Forelimb muscle (tissue), 1 donor: ENCODE data around the gene RHOT1. TPM values are rescaled to one million over a fixed set of nuclear protein-coding genes. Genes with fewer than 3 reads are reported as not detected.
"Not testable (repeated sequence)": the region's sequence is repeated elsewhere in the genome, so short reads cannot be mapped to it uniquely, and the experiment has no call there.

Experiments
- DNase-seq: peaks from one replicate; pipeline ENCODE4 v3.0.0-alpha.2; 2013; ENCODE audit warnings: low read depth
- polyA plus RNA-seq: library from polyadenylated mRNA; unstranded; fragments of 120-200 nt; gene quantifications from one replicate; pipeline ENCODE4 v1.2.1, GENCODE V29; 2013; ENCODE audit not compliant: insufficient read length

The RHOT1 gene
- polyA plus RNA-seq, 1 donor: 32.8 TPM

DNA sequence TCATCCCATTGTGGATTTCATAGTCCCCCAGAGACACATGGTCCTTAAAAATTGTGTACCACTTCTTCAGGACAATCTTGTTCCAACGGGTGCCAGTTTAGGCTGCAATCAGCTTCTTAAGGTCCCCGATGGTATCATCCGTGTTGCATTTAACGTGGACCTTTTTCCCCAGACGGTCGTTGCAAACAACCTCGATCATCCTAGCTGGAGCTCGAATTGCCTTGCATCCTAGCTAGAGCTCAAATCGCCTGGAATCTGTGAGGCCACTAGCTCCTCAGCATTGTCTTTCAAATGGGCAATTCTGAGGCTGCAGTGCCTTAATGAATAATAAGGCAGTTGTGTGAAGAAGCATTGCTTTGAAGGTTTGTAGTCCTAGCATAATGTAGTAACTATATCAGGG lies 85.6 kb downstream of the RHOT1 start:
- DNase-seq: no peak

GRCh38 chr17:32235588-32235987 lies 93.3 kb downstream of the RHOT1 start:
- no peak for DNase-seq

DNA sequence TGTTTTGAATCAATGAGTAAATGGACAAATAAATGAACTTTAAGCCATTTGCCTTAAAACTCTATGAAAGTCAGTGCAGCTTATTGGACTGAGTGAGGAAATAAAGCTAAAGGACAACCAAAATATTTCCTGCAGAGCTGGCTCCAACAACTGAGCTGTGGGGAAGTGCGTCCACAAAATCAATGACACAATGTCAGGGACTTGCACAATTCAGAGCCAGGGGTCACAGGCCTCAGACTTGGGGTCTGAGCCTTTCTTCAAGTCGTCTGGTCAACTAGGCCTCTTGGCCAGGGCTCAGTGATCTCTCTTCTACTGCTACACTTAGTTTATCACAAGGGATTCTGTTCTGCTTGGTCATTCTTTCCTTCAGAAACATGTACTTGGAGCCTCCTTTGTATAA lies 97.2 kb downstream of the RHOT1 start:
- no peak for DNase-seq

DNA sequence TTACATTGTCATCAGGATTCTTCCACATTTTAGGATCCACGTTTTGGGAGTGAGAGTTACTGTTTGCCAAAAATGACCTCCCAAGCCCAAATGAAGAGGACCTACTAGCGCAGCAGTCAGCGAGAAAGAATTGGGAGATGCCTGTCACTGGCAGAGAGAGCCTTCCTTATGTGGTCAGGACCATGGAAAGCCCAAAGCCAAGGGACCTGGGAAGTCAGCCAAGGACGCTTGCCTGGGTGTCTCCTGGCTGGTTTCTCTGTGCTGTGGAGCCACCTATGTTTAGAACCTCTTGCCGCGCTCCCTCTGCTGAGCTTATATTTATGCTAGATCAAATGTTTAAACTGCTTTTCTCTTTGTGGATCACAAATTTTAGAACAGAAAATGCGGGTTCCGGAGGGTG lies 98.4 kb downstream of the RHOT1 start:
- DNase-seq: no peak

DNA sequence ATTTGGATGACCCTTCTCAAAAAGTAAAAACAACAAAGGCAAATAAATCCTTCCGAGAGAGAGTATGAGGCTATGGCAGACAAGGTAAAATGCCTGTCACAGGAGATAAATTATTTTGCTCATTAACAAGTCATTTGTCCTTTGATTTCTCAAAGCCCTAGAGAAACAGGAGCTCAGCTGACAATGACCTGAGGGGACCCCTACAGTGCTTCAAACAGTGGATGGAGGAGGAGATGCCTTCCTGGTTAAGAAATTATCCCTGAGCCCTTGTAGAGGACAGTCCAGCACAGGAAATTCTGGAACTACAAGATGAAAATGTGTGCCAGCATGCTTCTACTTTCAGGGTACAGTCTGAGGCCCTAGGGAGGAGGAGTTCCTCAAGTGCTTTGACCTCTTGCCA lies 99.3 kb downstream of the RHOT1 start:
- DNase-seq: no peak

DNA sequence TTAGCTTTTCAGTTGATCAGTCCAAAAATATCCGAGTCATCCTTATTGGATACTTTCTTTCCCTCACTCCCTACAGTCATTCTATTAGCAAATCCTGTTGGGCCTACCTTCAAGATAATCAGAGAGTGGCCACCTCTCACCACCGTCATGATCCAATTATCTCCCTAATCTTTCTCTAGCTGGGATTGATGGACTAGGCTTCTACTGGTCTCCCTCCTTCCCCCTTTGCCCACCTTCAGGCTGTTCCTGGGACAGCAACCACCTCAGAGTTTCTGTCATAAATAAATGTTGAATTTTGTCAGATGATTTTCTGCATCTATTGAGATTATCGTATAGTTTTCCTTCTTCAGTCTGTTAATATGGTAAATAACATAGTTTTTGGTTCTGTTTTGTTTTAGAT lies 107.2 kb downstream of the RHOT1 start:
- DNase-seq: no peak

- DNase-seq: peak; percentile 41
Measured at GRCh38 chr17:32253117-32253611, 110.9 kb downstream of the RHOT1 start.

GRCh38 chr17:32256012-32256700 lies 113.9 kb downstream of the RHOT1 start:
- no peak for DNase-seq

- no peak for DNase-seq
Measured at GRCh38 chr17:32256701-32257019, 114.4 kb downstream of the RHOT1 start.

DNA sequence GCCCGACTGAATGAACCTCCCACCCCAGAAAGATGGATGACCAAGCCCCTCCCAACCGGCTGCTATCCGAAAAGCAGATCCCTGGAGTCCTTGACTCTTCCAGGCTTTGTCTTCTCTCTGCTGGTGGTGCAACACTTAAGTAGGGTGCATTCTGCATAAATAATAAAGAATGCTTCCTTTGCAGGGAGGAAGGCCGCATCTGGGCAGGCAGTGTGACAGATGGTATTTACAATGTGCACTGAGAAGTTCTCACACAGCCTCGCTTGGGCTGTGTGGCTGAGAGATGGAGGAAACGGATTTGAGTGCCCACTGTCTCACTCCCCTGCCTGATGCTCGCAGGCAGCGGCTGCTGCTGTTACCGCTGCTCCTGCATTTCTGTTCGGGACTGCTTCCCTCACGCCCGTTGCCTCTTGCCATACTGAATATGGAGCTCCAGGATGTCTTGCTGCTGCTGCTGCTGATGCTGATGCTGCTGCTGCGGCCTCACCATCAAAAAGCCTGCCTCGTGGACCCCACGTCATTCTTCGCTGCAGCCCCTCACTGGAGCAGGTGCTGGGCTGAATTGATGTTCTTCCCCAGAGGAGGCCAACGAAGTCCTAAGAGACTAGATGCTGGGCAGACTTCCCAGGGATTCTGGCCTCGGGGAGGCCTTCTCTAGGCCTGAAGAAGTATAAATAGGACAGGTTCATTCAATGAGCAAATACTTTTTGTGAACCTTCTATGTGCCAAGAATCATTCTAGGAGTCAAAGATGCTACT lies 116.3 kb downstream of the RHOT1 start:
- no peak for DNase-seq

DNA sequence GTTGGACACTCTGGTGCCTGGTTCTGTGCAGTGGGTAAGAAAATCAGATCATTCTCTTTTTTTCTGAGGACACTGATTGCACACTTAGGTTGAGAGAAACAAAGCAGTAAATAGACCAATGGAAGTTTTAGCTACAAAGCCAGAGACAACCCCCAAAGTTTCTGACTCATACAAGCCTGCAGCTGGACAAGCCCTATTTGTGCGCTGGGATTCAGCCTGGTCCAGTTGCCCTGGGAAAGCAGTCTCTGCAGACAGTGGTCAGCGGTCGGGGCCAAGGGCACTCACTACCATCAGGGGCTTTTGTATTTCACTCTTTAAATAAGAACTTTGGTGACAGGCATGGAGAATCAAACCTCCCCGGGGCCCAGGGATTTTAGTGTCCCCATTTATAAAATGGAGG lies 117.3 kb downstream of the RHOT1 start:
- DNase-seq: no peak

DNA sequence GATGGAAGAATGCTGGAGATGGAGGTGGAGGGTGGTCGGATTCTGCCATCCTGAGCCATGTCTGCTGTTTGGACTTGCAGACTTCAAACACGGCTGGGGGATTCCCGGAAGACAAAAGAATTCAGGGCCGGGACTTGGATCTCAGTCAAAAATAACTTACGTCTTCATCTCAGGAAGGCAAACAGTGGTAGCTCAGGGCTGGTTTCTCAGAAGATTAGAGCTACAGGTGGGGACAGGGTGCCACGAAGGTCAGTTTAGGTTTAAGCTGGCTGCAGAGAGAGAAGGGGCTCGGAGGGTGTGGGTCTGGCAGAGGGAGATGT lies 119.1 kb downstream of the RHOT1 start:
- DNase-seq: no peak

DNA sequence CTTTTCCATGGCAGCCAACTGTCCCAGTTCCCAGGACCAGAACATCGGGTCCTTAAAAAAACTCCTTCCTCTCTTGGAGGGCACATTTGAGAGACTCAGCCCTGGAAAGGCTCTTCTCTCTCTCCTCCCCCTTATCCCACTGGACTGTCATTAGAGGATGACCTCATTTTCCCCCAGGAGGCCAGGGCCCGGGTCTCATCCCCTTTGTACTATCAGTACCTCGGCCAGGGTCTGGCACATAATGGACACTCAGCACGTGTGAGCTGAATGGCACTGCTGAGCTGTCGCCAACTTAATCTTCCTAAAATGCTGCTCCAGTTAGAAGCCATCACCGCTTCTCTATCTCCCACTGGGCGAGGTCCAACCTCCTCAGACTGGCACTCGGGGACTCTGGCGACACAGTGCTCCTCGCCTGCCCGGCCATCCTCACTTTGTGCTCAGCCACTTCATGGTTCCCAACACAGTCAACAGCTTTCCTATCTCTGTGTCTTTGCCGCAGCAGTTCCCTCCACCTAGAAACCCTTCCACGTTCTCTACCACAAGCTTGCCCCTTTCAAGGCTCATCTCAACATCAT lies 119.7 kb downstream of the RHOT1 start:
- DNase-seq: no peak

- not testable (repeated sequence) for DNase-seq
Measured at GRCh38 chr17:32263515-32263914, 121.2 kb downstream of the RHOT1 start.

GRCh38 chr17:32264140-32264799 lies 122.0 kb downstream of the RHOT1 start:
- no peak for DNase-seq

DNA sequence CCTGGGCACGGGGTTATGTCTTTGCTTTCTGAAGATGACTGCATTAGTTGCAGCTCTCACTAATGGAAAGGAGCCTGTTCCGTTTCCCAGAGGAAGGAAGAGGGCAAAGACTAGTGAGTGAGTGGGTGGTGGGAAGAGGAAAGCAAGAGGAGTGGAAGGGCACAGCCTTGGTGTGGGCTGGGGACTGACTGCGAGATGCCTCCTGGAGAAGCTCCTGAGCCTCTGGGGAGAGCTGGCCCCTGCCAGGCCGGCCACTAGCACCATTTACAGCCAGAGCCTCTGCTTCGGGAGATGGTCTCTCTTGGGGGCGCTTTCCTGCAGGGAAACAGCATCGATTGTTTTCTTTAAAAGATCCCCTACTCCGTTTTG lies 122.5 kb downstream of the RHOT1 start:
- no peak for DNase-seq

DNA sequence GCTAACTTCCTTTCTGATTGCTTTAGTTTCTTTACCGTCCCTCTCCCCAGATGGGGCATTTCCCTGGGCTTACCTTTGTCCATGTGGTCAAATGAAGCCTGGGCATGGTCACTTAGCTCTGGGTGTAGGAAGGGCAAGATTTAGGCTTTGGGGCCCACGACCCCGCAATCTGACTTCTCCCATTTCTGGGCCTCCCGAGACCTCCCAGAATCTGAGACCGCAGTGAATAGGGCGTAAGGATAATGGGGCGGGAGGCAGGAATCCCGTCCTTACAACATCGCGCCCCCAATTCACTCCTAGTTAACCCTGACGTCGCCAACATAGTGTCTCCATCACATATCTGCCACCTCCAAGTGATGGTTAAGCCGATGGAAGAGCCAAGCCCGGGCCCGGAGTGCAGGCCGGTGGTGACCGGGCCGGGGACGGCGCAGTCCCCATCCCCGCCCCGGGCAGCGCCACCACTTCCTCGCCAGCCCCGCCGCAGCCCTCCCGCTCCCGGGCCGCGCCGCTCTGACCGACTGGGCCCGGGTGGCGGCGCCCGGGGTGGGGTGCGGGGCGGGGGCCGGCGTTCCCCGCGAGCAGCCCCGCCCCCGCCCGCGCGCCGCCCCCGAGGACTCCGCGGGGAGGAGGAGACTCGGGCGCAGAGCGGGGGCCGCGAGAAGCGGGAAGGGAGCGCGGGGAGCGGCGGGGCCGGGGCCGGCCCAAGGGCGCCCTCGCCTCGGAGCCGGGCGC lies 123.1 kb downstream of the RHOT1 start, which contains the start of gene RHBDL3:
Gene RHBDL3 (plus strand): TSS at position 641 of the 732 bp plus-strand sequence. CDS start 358 bp downstream, outside the sequence.
- no peak for DNase-seq

DNA sequence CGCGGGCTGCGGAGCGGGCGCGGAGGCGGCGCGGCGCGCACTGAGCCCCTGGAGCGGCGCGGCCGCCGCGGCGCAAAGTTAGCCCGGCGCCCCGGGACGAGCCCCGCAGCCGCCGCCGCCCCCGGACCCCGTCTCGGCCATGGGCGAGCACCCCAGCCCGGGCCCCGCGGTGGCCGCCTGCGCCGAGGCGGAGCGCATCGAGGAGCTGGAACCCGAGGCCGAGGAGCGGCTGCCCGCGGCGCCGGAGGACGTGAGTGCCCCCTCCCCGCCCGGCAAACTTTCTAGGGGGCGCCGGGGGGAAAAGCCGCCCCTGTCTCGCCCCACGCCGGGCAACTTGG lies 123.7 kb downstream of the RHOT1 start:
- no peak for DNase-seq

GRCh38 chr17:32266389-32267301 lies 124.3 kb downstream of the RHOT1 start:
- DNase-seq: no peak

DNA sequence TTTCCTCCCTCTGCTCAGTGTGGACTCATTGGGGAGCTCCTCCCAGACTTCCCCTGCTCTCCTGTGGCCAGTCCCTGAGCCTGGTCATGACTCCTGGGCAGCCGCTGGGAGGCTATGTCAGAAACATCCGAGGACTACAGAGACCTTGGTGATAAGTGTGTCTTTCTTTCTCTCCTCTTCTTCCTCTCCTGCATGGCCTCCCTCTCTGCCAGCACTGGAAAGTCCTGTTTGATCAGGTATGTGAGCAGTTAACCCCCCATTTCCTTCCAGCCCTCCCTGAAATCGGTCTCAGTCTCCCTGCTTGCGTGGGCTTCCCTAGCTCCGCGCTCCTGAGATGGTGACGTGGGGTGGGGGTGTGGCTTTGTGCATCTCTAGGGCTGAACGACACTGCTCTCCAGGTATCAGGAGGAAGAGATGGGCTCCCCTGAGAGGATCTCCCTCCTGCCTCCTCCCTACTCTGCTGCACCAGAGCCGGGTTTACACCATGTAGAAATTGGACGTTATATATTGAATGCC lies 125.4 kb downstream of the RHOT1 start:
- no peak for DNase-seq
